Stimulated activated CD8-positive, alpha-beta memory T cell treated with anti-CD3 and anti-CD28 coated beads, Interleukin-2, amount 100 ng/mL, for 1 hour (primary cell): Measurements from ENCODE around the gene INS.
"Not testable (repeated sequence)": the region's sequence is repeated elsewhere in the genome, so short reads cannot be mapped to it uniquely, and the experiment has no call there.

ENCODE experiments used
- DNase-seq, 2 donors: peaks; one replicate each; pipeline ENCODE4 v3.0.0-alpha.2; 2020; ENCODE audit warnings: low read depth in 2 of 2

Gene INS

DNA sequence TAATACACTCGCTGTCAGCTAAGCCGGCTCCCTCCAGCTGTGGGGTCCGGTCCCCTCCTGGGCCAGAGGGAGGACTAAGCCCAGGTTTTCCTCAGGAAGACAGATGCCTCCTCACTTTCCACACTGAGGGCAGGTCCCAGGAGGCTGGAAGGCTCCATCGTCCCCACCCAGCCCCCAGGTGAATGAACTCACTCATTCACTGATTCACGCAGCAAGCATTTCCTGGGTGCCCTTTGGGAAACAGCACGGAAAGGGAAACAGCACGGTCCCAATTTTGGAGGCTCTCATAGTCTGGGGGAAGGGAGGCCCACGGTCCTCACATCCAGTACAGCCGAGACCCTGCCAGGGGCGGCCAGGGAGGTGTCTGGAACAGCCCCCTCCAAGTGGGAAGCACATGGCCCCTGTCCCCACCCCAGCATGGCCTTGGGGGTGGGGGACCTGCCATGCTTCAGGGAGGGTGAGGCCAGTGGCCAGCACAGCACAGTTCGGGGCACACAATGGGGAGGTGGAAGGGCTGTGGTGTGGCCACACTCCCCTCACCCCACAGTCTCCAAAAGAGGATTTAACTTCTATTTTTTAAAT, 19.9 kb upstream of the INS start:
- no peak for DNase-seq

DNA sequence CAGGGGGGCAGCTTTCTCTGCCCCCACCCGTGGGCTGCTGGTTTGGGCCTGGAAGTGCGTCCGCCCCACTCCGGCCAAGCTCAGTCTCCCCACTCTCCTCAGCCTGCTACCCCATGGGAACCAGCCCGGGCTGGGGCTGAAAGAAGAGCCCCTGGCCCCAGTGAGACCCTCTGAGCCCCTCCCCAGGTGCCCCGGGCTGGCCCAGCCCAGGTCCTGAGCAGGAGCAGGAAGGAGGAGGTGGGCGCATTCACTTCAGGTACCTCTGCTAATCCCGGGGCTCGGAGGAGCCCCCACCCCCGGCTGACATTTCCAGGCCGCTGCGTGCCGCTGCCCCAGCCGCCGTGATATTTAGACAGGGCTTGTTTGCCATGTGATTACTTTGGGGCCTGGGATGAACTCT, 19.3 kb upstream of the INS start:
- no peak for DNase-seq

DNA sequence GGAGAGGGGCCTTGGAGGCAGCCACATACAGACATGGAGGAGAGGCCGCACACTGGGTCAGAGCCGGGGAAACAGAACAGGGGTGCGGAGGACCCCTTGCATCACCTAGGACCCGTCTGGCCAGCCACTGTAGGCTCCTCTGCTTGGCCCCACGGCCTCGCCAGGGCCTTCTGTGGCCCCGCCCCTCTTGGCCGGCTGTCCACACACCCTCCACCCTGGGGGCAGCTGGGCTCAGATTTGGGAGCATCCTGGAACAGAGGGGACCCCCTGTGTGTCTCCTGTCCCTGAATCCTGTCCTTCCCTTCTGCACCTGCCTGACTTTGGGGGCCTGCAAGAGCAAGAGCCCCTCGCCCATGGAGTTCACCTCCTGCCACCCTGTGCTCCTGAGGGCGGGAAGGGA, 18.5 kb upstream of the INS start:
- DNase-seq: no peak

DNA sequence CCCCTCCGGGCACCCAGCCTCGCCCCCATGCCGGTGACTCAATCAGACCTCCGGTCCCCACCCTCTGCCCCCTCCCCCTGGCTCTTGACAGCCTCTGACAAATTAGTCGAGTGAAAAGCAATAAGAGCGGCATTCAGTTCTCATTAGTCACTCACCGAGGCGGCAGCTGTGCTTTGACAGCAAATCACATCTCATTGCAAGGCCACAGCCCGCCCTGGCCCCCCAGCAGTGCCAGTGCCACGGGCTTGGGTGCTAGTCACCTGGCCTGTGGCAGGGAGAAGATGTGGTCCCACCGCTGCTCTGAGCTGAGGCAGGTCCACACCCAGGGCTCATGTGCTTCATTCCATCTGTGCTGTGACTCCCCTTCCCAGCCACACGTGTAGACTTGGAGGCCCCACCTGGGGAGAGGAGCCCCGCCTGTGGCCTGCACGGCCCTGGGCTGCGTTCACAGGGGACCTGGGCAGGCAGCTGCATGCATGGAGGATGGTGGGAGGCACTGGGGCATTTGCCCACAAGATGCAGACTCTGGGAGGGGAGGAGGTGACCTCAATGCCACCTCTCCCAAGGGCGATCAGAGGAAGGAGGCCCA, 18.0 kb upstream of the INS start:
- DNase-seq: no peak

DNA sequence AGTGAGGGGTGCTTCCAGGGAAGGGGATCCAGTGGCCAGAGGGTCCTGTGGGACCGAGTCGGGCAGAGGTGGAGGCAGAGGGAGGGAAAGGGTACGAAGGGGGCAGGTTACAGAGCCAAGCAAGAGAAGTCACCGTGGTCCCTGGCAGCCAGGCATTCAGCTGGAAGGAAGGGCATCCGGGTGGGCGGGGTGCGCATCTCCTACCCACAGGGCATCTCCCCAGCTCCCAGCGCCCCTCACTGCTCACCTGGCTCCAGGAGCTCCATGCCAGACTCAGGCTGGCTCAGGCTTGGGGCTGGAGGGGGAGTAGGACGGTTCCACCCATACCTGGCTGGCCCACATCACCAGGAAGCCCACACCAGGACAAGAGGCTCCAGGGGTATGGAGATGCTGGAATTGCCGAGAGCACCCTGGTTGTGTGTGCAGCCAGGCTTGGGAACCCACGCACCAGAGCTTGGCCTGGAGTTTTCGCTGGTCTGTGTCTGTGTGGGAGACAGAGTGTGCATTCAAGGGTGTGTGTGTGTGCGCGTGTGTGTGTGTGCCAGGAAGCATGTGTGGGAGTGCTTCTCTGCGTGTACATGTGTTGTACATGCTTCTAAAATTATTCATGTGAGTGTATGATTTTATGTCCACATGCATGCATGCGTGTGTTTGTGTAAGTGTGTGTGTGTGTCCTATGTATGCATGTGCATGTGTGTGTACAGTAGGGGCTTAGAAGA, 17.2 kb upstream of the INS start:
- not testable (repeated sequence) for DNase-seq

DNA sequence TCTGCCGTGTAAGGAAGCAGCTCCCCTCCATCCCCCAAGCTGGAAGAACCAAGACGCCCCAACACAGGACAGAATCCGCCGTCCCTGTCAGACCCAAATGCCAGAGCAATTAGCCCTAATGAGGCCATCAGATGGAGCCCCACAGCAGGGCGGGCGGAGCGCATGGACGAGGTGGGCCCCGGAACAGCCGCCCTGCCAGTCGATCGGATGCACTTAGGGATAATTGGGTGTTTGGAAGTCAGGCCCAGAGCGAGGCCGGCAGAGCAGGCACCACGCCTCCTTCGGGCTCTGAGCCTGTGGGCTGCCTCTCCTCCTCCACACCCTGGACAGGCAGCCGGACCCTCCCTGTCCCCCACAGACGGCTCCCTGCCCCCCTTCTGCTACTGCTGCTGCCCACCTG, 16.1 kb upstream of the INS start:
- no peak for DNase-seq

DNA sequence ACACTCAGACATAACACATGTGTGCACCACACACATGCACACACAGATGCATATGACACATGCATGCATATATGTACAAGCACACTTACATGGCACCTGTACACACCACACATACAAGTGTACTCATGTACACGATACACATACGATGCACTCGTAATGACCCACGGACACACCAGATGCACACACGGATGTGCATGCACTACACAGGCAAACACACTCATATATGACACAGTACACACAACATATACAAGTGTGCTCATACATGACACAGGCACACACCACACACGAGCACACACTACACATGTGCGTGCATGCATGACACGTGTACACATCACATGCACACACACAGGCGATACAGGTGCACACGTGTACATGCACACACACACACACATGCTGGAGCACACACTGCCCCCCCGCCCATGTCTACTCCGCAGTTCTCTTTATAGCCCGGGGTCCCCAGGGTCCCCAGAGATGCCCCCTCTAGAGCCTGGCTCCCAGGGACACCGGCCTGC, 15.4 kb upstream of the INS start:
- DNase-seq: no peak

DNA sequence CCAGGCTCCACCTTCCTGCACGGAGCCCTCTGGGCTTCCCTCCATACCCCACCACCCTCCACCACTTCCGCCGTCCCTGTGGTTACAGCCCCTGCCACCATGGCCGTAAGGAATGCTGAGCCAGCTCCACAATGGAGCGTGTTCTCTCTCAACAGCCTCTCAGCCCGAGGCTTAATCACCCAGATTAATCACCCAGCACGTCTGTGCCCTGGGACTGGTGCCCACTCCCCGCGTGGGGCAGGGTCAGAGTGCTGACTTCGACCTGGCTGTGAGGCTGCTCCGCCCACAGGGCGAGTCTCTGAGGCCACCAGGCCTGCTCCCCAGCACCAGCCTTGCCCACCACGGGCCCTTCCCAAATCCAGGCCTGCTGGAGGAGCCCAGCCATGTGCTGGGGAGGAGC, 14.7 kb upstream of the INS start:
- DNase-seq: no peak

DNA sequence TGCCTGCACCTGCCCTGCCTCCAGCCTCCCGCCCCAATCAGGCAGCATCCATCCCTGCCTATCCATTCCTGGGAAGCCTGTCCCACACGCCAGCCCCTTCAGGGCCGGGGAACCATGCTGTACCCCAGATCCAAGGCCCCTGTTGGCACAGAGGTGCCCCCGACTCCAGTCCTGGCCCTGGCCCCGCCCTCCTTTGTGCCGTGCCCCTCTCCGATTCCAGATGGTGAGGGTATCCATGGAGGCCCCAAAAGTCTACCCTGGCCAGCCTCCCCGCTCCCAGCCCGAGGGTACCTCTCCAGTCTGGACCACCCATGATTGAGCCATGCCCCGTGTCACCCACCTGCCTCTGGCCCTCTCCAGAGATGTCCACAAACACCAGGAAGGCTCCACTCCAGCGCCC, 13.4 kb upstream of the INS start:
- no peak for DNase-seq

DNA sequence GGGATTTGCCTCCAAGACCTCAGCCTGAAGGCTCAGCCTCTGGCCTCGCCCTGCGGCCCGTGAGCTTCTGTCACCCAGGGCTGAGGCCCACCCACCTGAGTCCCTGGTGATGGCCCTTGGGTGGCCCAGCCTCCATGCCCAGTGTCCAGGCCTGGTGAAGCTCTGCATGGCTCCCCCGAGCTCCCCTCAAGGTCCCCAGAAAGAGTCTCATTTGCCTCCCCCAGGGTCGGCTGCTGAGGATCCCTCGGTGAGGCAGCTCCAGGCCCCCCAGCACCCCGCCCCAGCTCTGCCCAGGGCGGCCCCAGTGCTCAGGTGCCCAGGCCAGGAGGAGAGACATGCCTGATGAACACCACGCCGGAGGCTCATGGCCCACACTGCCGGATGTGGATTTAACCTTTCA, 12.8 kb upstream of the INS start:
- no peak for DNase-seq

DNA sequence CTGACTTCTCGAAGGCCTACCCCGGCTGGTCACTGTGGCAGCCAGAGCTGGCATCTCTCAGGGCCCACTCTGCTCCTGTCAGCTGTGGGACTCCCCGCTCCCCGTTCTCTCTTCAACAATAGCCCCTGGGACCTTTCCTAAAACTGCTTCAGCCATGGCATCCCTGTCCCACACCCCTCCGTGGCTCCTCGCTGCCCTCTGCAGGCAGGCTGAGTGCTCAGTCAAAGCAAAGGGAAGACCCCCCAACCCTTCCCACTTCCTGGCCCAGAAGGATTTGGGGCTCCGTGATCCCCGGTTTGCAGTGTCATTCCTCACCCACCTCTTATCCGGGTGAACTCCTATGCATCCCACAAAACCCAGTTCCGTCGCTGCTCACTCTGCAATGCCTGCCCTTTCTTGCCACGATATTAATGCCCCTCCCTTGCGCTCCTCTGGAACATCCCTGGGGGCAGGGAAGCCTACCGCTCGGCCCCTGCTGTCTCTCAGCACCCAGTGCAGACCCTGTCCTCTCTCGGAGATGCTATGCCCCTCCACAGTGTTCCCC, 12.2 kb upstream of the INS start:
- no peak for DNase-seq

DNA sequence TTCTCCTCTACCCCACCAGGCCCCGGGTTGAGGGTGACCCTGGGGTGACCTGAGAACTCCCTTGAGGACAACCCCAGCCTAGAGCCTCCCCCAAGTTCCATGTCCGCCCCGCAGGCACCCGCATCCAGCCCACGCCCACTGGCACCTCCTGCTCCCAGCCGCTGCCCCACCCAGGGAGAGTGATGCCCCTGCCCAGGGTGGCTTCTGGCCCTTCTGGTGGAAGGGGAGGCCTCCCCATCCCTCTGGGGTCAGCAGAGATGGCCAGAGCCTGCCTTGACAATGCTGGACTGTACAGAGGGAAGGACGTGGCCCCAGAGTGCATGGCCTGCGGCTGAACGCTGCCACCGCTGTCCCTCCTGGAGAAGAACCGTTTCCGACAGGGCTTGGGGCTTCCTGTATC, 11.7 kb upstream of the INS start:
- DNase-seq: no peak

DNA sequence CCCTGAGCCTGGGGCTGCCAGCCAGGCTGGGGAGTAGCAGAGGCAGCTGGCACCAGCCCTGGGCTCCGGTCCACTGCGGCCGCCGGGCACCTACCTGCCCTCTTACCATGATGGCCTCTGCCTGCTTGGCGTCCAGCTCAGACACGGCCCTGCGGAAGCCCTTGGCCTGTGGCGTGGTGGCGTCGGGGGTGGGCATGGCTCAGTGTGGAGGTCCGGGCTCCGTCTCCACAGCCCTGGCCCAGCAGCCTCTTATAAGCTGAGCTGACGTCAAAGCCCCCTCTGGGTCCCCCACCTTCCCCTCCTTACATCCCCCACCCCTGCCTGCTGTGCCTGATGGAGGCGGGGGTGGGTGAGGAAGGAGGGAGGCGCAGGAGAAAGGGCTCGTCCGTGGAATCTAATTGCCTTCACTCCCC, 10.6 kb upstream of the INS start, which contains the start of gene TH:
TSS of gene TH (minus strand) at position 225 of the 413 bp plus-strand sequence. CDS start at position 196, 29 bp downstream.
- no peak for DNase-seq

DNA sequence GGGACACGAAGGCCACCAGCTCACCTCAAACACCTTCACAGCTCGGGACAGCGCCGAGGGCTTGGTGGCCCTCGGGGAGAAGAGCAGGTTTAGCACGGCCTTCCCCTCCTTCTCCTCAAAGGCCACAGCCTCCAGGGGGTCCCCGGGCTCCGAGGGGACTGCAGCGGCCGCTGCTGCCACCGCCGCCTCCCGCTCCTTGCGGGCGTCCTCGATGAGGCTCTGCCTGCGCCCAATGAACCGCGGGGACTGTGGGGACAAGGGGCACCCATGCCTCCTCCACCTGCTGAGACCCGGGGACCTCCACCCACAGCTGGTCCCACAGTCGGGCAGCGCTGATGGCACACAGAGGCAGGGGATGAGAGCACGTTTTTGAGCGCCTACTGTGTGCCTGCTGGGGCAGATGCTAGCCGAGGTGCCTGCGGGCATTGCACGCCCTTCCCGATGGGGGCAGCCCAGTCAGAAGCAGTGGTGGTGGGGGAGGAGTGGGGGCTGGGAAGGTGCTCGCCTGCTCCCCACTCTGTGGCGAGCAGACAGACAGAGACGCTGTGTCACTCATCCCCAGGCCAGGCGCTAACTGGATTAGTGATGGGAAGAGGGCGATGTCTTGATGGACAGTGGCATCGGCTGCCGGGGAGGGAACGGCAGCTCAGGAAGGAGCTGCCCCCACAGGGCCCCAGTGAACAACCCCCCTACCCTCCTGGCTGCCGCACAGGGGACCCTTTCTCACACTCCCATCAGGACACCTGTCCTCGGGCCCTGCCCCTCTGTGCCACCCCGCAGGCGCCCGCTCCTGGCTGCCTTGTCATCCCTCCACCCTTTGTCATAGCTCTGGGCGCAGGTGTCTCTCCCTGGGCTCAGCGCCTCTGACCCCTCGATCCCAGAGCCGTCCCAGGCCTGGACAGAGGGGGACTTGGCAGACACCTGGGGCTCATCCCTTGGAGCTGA, 8.9 kb upstream of the INS start:
- no peak for DNase-seq

DNA sequence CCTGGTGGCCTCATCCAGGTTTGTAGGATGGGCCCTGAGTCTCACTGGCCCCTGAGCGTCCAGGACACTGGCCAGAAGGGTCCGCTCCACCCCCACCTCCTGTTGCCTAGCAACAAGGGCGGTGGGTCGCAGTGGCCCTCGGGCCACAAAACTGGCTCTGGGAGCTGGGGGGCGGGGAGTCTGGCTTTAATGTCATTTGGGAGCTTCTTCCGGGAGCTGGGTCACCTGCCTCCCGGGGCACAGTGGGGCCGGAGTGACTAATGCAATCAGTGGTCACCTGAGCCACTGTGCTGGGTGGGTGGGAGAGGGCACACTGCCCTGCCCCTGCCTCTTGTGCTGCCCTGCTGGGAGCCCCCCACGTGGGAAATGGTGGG, 8.0 kb upstream of the INS start:
- DNase-seq: no peak

DNA sequence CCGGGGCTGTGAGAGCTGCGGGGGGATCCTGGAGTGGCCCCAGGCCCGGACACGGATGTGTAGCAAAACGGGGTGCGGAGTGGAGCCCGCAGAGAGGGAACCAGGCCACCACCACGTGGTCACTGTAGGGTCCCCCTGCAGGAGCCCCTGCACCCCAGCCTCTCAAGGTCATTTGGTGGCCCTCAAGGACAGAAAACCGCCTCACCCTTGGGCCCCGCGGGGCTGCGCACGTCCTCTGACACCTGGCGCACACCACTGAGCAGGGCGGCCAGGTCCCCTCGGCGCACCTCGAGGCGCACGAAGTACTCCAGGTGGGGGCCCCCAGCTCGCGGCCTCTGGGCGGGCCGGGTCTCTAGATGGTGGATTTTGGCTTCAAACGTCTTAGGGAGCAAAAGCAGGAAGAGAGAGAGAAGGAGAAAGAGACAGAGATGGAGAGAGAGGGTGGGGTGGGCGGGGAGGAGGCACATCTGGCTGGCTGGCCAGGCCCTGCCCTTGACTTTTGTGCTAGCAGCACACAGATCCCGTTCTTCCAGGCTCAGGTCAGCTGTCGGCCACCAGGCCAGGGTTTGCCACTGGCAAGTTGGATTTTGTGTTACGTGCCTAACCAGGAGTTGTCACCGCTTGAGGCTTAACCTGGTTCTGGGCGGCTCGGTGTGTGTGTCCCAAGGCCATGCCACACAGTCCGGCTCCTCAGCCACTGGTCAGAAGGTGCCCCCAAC, 7.4 kb upstream of the INS start:
- no peak for DNase-seq

DNA sequence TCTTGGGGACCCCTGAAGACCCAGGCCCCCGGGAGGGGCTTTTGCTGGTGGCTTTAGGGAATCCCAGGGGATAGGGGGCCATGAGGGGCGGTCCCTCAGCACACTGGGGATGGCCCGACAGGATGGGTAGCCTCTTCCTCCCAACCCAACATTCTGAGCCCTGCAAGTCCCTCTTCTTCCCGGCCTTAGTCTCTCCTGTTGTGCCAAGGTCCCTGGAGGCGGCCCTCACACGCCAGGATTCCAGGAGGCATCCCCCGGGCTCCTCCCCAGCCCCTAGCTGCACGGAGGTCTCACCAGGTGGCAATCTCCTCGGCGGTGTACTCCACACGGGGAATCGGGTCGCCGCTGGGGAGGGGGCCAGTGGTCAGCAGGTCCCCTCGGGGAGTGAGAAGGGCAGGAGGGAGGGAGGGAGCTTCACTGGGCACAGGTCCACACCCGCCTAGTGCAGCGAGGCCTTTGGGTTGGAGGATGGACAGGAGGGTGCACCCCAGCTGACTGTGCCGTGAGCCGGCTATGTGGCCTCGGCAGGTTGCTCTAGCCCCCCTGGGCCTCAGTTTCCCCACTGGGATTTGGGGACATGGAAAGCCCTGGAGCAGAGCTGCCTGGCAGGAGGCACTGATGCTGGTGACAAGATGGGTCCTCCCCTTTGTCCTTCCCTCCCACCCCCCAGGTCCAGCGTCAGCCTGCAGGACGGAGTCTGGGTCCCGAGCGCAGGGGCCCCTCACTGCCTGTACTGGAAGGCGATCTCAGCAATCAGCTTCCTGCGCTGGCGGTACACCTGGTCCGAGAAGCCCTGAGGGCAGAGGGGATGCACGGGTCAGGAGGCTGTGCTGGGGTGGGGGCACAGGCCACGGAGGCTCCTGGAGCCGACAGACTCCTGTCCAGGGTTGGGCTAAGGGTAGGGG, 6.4 kb upstream of the INS start:
- no peak for DNase-seq

DNA sequence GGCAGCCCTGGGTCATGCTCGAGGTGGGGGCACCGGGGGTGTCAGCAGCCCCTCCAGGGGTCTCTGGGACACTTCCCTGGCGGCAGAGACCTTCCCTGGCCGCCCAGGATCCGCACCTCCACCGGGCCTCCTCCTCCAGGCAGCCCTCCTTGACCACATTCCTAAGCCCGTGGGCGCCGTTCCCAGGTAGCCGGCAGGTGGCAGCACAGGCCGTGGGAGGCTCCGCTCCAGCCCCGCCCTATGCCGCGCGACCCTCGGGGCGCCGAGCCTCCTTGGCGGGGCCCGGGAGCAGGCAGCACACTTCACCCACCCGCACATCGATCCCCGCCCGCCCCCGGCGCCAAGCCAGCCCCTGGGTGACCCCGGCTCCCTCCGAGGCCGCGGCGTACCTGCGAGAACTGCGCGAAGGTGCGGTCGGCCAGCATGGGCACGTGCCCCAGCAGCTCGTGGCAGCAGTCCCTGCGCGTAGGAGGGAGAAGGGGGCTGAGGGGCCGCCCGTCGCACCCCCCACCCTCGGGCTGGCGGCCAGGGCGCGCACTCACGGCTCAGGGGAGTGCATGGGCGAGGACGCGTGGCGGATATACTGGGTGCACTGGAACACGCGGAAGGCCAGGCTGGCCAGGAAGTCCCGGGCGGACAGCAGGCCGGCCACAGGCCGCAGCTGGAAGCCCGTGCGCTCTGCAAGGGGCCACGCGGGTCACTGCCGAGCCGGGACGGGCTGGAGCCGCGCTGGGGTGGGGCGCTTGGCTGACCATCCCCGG, 5.3 kb upstream of the INS start:
- peak in 1 of 2 donors; percentile 14 for DNase-seq

DNA sequence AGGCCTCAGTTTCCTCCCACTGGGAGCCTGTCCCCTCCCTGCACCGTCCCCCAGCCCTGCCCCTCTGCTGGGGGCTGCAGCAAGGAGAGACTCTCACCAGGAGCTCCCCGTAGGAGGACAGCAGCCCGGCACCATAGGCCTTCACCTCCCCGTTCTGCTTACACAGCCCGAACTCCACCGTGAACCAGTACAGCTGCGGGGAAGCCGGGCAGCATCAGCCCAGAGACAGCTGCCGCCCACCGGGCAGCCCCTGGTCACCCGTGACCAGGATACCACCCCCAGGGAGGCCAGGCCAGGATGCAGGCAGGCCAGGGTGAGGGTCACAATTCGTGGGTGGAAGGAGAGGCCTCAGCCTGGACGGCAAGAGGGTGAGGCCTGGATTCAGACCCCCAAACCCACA, 4.6 kb upstream of the INS start:
- DNase-seq: no peak
